Tibial artery (tissue), 4 donors: Measurements from ENCODE around the gene SLC17A6.

Experiments used
- DNase-seq, 2 donors: peaks; one replicate each; pipeline ENCODE4 v3.0.0-alpha.2; 2019
- H3K27ac ChIP-seq, 2 donors: fragments of 200-600 bp; sonication (generic) in 1 of 2; 1 replicate in 1 of 2; 2 replicates in 1 of 2; pipeline ENCODE4 v1.5.1; 2018 to 2019; ENCODE audit warnings: mild to moderate bottlenecking in 1 of 2
- H3K27me3 ChIP-seq, 2 donors: fragments of 200-600 bp; sonication (generic) in 1 of 2; one replicate each; pipeline versions ENCODE4 v1.5.1 to v1.6.0; 2016 to 2019
- H3K36me3 ChIP-seq, 3 donors: fragments of 200-600 bp; sonication (generic) in 2 of 3; one replicate each; pipeline ENCODE4 v1.5.1; 2016 to 2019; ENCODE audit warnings: mild to moderate bottlenecking in 2 of 3
- H3K4me1 ChIP-seq, 4 donors: fragments of 200-600 bp; sonication (generic) in 2 of 4; 1 replicate in 3 of 4; 2 replicates in 1 of 4; pipeline ENCODE4 v1.5.1; 2016 to 2019
- H3K4me3 ChIP-seq, 2 donors: fragments of 200-600 bp; sonication (generic) in 1 of 2; 1 replicate in 1 of 2; 2 replicates in 1 of 2; pipeline ENCODE4 v1.5.1; 2018 to 2019; ENCODE audit warnings: mild to moderate bottlenecking in 2 of 2
- H3K9me3 ChIP-seq, 3 donors: fragments of 200-600 bp; sonication (generic) in 1 of 3; one replicate each; pipeline ENCODE4 v1.5.1; 2016 to 2019
- CTCF ChIP-seq, 2 experiments: fragments of 200-600 bp in 1 of 2; fragments of 450-650 bp in 1 of 2; IDR thresholded peaks; one replicate each; pipeline ENCODE4 v1.5.1; 2017 to 2019; ENCODE audit warnings: antibody characterized with exemption in 2 of 2, mild to moderate bottlenecking in 1 of 2, moderate library complexity in 1 of 2
- intact Hi-C: fragments of 100-400 bp; cut with DNase I; formaldehyde crosslinking; loops from one replicate; pipeline ENCODE4 v1.15.0; 2023; ENCODE audit warnings: low total_unique reads

The SLC17A6 gene

GRCh38 chr11:22347857-22348487 is 9.8 kb downstream of the SLC17A6 start:
- Histone ChIP-seq H3K4me3 (no peak overlapping the region), H3K36me3 (no peaks in the 10 kb centered on the region), H3K27ac (no peak overlapping the region), H3K9me3 (no peaks in the 10 kb centered on the region), H3K4me1 (peaks cover 0 to 9% (median 0%) of the 10 kb centered on the region in 4 donors), H3K27me3 (peaks cover 0 to 30% of the 10 kb centered on the region in 2 donors)
- DNase-seq: no peak
- TF ChIP-seq CTCF (IDR thresholded peaks at IDR 0.05): no peak
- intact Hi-C loops: no loop called here

- TF ChIP-seq CTCF (IDR thresholded peaks at IDR 0.05): no peak
- H3K9me3 ChIP-seq: no peaks in the 10 kb centered on the region
- no peaks in the 10 kb centered on the region for H3K36me3 ChIP-seq
- H3K27me3 ChIP-seq: peaks cover 0 to 15% of the 10 kb centered on the region in 2 donors
- no peak for DNase-seq
- H3K4me3 ChIP-seq: no peak overlapping the region
- no peaks in the 10 kb centered on the region for H3K4me1 ChIP-seq
- intact Hi-C loops: no loop called here
- no peak overlapping the region for H3K27ac ChIP-seq
These were observed 11.3 kb downstream of the SLC17A6 start for GRCh38 chr11:22349491-22349890.

GRCh38 chr11:22359295-22359694 is 21.1 kb downstream of the SLC17A6 start:
- no peak for TF ChIP-seq CTCF (IDR thresholded peaks at IDR 0.05)
- Histone ChIP-seq H3K36me3 (no peaks in the 10 kb centered on the region), H3K27ac (no peak overlapping the region), H3K9me3 (no peaks in the 10 kb centered on the region), H3K4me3 (no peak overlapping the region), H3K27me3 (no peaks in the 10 kb centered on the region), H3K4me1 (no peaks in the 10 kb centered on the region)
- DNase-seq: no peak
- intact Hi-C loops: no loop called here

GRCh38 chr11:22371160-22371559 is 33.0 kb downstream of the SLC17A6 start:
- DNase-seq: no peak
- no peaks in the 10 kb centered on the region for H3K9me3 ChIP-seq
- no peak overlapping the region for H3K4me3 ChIP-seq
- H3K27me3 ChIP-seq: no peaks in the 10 kb centered on the region
- TF ChIP-seq CTCF (IDR thresholded peaks at IDR 0.05): no peak
- intact Hi-C loops: no loop called here
- H3K27ac ChIP-seq: no peak overlapping the region
- H3K36me3 ChIP-seq: no peaks in the 10 kb centered on the region
- no peaks in the 10 kb centered on the region for H3K4me1 ChIP-seq

- intact Hi-C loops: no loop called here
- H3K9me3 ChIP-seq: no peaks in the 10 kb centered on the region
- no peaks in the 10 kb centered on the region for H3K4me1 ChIP-seq
- H3K27ac ChIP-seq: no peak overlapping the region
- no peaks in the 10 kb centered on the region for H3K27me3 ChIP-seq
- H3K36me3 ChIP-seq: no peaks in the 10 kb centered on the region
- no peak overlapping the region for H3K4me3 ChIP-seq
- TF ChIP-seq CTCF (IDR thresholded peaks at IDR 0.05): no peak
- DNase-seq: no peak
These were observed 48.9 kb downstream of the SLC17A6 start for GRCh38 chr11:22387126-22387525.
